GM23338 (cell line): ENCODE data around the gene PPM1L. TPM values are rescaled to one million over a fixed set of nuclear protein-coding genes. Genes with fewer than 3 reads are reported as not detected.

Experiments
- ATAC-seq: fragments of 200-7000 bp; cut with Tn5 transposase; 3 replicates; pipeline ENCODE4 v1.9.1; 2020
- DNase-seq: peaks from one replicate; pipeline ENCODE4 v3.0.0-alpha.2; 2015; ENCODE audit warnings: low spot score
- H2AFZ ChIP-seq: fragments of 200-600 bp; sonication (generic); 2 replicates; pipeline ENCODE4 v1.8.0; 2016; ENCODE audit warnings: antibody characterized with exemption, mild to moderate bottlenecking, moderate library complexity
- H3F3A ChIP-seq: fragments of 200-600 bp; sonication (generic); replicated peaks from 2 replicates; pipeline ENCODE4 v1.8.0; 2017; ENCODE audit warnings: antibody characterized with exemption, mixed run types, low read depth
- H3K27ac ChIP-seq: fragments of 200-600 bp; sonication (generic); 2 replicates; pipeline ENCODE4 v1.6.1; 2016; ENCODE audit warnings: low read depth
- H3K27me3 ChIP-seq: fragments of 200-600 bp; sonication (generic); 2 replicates; pipeline ENCODE4 v1.8.0; 2016; ENCODE audit warnings: mild to moderate bottlenecking, mixed run types, moderate library complexity; ENCODE audit not compliant: insufficient read depth
- H3K36me3 ChIP-seq: fragments of 200-600 bp; sonication (generic); 2 replicates; pipeline ENCODE4 v1.8.0; 2016; ENCODE audit warnings: mild to moderate bottlenecking; ENCODE audit not compliant: insufficient read depth
- H3K4me1 ChIP-seq: fragments of 200-600 bp; sonication (generic); 2 replicates; pipeline ENCODE4 v1.8.0; 2016; ENCODE audit warnings: mild to moderate bottlenecking, moderate library complexity; ENCODE audit not compliant: insufficient read depth
- H3K4me2 ChIP-seq: fragments of 200-600 bp; sonication (generic); 2 replicates; pipeline ENCODE4 v1.7.1; 2017; ENCODE audit warnings: mixed run types
- H3K4me3 ChIP-seq: fragments of 200-600 bp; sonication (generic); 2 replicates; pipeline ENCODE4 v1.6.1; 2016; ENCODE audit warnings: mixed run types
- H3K79me2 ChIP-seq: fragments of 200-600 bp; sonication (generic); replicated peaks from 2 replicates; pipeline ENCODE4 v1.8.0; 2017; ENCODE audit warnings: mild to moderate bottlenecking; ENCODE audit not compliant: insufficient read depth
- H3K9me2 ChIP-seq: fragments of 200-600 bp; sonication (generic); 2 replicates; pipeline ENCODE4 v1.8.0; 2017; ENCODE audit not compliant: insufficient read depth
- H4K20me1 ChIP-seq: fragments of 200-600 bp; sonication (generic); replicated peaks from 2 replicates; pipeline ENCODE4 v1.8.0; 2017; ENCODE audit warnings: mild to moderate bottlenecking; ENCODE audit not compliant: insufficient read depth
- H3K27ac Mint-ChIP-seq: 2 replicates; pipeline ENCODE4 v1.8.0; 2020; ENCODE audit warnings: inconsistent platforms, mild to moderate bottlenecking, moderate library complexity, mixed read lengths
- H3K27me3 Mint-ChIP-seq: 3 replicates; pipeline ENCODE4 v1.8.0; 2022; ENCODE audit warnings: low read depth, mild to moderate bottlenecking, moderate library complexity, mixed read lengths, inconsistent platforms; ENCODE audit not compliant: insufficient read depth, poor library complexity
- H3K36me3 Mint-ChIP-seq: 3 replicates; pipeline ENCODE4 v1.8.0; 2021; ENCODE audit warnings: low read depth, mild to moderate bottlenecking, inconsistent platforms, moderate library complexity, mixed read lengths
- H3K4me1 Mint-ChIP-seq: 3 replicates; pipeline ENCODE4 v1.8.0; 2020; ENCODE audit warnings: mild to moderate bottlenecking, inconsistent platforms, mixed read lengths
- H3K4me3 Mint-ChIP-seq: 3 replicates; pipeline ENCODE4 v1.8.0; 2021; ENCODE audit warnings: moderate library complexity, mild to moderate bottlenecking, inconsistent platforms, mixed read lengths
- H3K9me3 Mint-ChIP-seq: 3 replicates; pipeline ENCODE4 v1.8.0; 2020; ENCODE audit warnings: moderate library complexity, mild to moderate bottlenecking, inconsistent platforms, mixed read lengths
- CREB1 ChIP-seq: fragments of 250-450 bp; sonication (Bioruptor Pico); IDR thresholded peaks from 2 replicates; pipeline ENCODE4 v1.5.0; 2020; ENCODE audit warnings: low read depth, mild to moderate bottlenecking, moderate library complexity
- CTCF ChIP-seq, 2 experiments: fragments of 200-600 bp in 1 of 2; sonication (generic) in 1 of 2; conservative IDR thresholded peaks; 2 replicates each; pipeline versions ENCODE4 v1.5.1 to v1.6.1; 2016 to 2017; ENCODE audit warnings: antibody characterized with exemption in 2 of 2, low read depth in 2 of 2, mild to moderate bottlenecking in 2 of 2, moderate library complexity in 1 of 2
- EZH2 ChIP-seq: fragments of 200-600 bp; sonication (generic); IDR thresholded peaks from one replicate; pipeline ENCODE4 v1.8.0; 2017; ENCODE audit warnings: antibody characterized with exemption, mild to moderate bottlenecking, low read depth; ENCODE audit not compliant: unreplicated experiment
- EZH2phosphoT487 ChIP-seq: fragments of 200-600 bp; sonication (generic); IDR thresholded peaks from one replicate; pipeline ENCODE4 v1.8.1; 2018; ENCODE audit warnings: antibody characterized with exemption; ENCODE audit not compliant: unreplicated experiment
- JUNB ChIP-seq: IDR thresholded peaks from one replicate; pipeline ENCODE4 v1.6.1; 2016; ENCODE audit warnings: antibody characterized with exemption; ENCODE audit not compliant: unreplicated experiment
- NANOG ChIP-seq: IDR thresholded peaks from 2 replicates; pipeline ENCODE4 v1.6.1; 2016; ENCODE audit warnings: antibody characterized with exemption, borderline replicate concordance
- POLR2AphosphoS5 ChIP-seq: IDR thresholded peaks from 2 replicates; pipeline ENCODE4 v1.6.1; 2016; ENCODE audit warnings: antibody characterized with exemption, low read depth
- STAT1 ChIP-seq: IDR thresholded peaks from one replicate; pipeline ENCODE4 v1.6.1; 2016; ENCODE audit warnings: antibody characterized with exemption; ENCODE audit not compliant: unreplicated experiment
- ZNF114 ChIP-seq: fragments of 250-450 bp; sonication (Bioruptor Pico); IDR thresholded peaks from 2 replicates; pipeline ENCODE4 v1.5.0; 2020; ENCODE audit warnings: mild to moderate bottlenecking, moderate library complexity
- ZNF331 ChIP-seq: fragments of 250-450 bp; sonication (Bioruptor Pico); IDR thresholded peaks from 2 replicates; pipeline ENCODE4 v1.5.0; 2020; ENCODE audit warnings: low read depth, mild to moderate bottlenecking, moderate library complexity
- polyA plus RNA-seq: library from polyadenylated mRNA; unstranded; fragments of >200 nt; fragmentation: Nextera tagmentation; extraction: Ambion mirVana; gene quantifications from 2 replicates; pipeline ENCODE4 v1.2.1, GENCODE V29; 2016
- total RNA-seq: library from RNA; depleted of rRNA; stranded (reverse); fragments of >200 nt; shearing (Covaris generic); gene quantifications from 2 replicates; pipeline ENCODE4 v1.2.3, GENCODE V29; 2014
- TF ChIP-seq, protein P1 (sequence below): fragments of 250-450 bp; sonication (Bioruptor Pico); IDR thresholded peaks from 2 replicates; pipeline ENCODE4 v1.5.0; 2020; ENCODE audit warnings: mild to moderate bottlenecking, moderate library complexity
- TF ChIP-seq, protein P2 (sequence below): IDR thresholded peaks from one replicate; pipeline ENCODE4 v1.6.1; 2018; ENCODE audit warnings: antibody characterized with exemption; ENCODE audit not compliant: unreplicated experiment
- TF ChIP-seq, protein P3 (sequence below): IDR thresholded peaks from 2 replicates; pipeline ENCODE4 v1.6.1; 2016; ENCODE audit warnings: antibody characterized with exemption

PPM1L gene
- total and polyA plus RNA-seq, 2 experiments from 2014 or later, result 3.9 to 26.4 TPM

DNA sequence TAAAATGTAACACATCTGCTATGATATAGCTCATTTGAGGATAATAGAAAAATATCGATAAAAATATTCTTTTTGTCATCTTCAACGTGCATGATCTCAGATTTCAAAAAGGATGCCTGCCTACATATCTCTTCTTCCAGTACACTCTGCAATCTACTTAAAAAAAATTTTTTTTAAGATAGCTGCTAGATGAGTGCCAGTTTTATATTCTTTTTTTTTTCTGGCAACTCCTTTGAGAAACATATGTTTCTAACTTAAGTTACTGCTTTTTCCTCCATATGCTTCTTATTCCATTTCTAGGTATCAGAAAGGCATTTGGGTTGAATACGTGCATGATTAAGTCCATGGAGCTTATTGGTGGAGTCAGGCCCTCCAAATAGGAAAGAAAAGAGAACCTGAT, 160.4 kb downstream of the PPM1L start (continued):
- TF ChIP-seq, protein P1, sequence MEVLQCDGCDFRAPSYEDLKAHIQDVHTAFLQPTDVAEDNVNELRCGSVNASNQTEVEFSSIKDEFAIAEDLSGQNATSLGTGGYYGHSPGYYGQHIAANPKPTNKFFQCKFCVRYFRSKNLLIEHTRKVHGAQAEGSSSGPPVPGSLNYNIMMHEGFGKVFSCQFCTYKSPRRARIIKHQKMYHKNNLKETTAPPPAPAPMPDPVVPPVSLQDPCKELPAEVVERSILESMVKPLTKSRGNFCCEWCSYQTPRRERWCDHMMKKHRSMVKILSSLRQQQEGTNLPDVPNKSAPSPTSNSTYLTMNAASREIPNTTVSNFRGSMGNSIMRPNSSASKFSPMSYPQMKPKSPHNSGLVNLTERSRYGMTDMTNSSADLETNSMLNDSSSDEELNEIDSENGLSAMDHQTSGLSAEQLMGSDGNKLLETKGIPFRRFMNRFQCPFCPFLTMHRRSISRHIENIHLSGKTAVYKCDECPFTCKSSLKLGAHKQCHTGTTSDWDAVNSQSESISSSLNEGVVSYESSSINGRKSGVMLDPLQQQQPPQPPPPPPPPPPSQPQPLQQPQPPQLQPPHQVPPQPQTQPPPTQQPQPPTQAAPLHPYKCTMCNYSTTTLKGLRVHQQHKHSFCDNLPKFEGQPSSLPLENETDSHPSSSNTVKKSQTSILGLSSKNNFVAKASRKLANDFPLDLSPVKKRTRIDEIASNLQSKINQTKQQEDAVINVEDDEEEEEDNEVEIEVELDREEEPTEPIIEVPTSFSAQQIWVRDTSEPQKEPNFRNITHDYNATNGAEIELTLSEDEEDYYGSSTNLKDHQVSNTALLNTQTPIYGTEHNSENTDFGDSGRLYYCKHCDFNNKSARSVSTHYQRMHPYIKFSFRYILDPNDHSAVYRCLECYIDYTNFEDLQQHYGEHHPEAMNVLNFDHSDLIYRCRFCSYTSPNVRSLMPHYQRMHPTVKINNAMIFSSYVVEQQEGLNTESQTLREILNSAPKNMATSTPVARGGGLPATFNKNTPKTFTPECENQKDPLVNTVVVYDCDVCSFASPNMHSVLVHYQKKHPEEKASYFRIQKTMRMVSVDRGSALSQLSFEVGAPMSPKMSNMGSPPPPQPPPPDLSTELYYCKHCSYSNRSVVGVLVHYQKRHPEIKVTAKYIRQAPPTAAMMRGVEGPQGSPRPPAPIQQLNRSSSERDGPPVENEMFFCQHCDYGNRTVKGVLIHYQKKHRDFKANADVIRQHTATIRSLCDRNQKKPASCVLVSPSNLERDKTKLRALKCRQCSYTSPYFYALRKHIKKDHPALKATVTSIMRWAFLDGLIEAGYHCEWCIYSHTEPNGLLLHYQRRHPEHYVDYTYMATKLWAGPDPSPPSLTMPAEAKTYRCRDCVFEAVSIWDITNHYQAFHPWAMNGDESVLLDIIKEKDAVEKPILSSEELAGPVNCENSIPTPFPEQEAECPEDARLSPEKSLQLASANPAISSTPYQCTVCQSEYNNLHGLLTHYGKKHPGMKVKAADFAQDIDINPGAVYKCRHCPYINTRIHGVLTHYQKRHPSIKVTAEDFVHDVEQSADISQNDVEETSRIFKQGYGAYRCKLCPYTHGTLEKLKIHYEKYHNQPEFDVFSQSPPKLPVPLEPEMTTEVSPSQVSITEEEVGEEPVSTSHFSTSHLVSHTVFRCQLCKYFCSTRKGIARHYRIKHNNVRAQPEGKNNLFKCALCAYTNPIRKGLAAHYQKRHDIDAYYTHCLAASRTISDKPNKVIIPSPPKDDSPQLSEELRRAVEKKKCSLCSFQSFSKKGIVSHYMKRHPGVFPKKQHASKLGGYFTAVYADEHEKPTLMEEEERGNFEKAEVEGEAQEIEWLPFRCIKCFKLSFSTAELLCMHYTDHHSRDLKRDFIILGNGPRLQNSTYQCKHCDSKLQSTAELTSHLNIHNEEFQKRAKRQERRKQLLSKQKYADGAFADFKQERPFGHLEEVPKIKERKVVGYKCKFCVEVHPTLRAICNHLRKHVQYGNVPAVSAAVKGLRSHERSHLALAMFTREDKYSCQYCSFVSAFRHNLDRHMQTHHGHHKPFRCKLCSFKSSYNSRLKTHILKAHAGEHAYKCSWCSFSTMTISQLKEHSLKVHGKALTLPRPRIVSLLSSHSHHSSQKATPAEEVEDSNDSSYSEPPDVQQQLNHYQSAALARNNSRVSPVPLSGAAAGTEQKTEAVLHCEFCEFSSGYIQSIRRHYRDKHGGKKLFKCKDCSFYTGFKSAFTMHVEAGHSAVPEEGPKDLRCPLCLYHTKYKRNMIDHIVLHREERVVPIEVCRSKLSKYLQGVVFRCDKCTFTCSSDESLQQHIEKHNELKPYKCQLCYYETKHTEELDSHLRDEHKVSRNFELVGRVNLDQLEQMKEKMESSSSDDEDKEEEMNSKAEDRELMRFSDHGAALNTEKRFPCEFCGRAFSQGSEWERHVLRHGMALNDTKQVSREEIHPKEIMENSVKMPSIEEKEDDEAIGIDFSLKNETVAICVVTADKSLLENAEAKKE (CRISPR knock-in tag), result no peak
- TF ChIP-seq CREB1 (CRISPR knock-in tag) (no peak), POLR2AphosphoS5 (no peak), JUNB (no peak), NANOG (no peak)
- TF ChIP-seq, protein P2, sequence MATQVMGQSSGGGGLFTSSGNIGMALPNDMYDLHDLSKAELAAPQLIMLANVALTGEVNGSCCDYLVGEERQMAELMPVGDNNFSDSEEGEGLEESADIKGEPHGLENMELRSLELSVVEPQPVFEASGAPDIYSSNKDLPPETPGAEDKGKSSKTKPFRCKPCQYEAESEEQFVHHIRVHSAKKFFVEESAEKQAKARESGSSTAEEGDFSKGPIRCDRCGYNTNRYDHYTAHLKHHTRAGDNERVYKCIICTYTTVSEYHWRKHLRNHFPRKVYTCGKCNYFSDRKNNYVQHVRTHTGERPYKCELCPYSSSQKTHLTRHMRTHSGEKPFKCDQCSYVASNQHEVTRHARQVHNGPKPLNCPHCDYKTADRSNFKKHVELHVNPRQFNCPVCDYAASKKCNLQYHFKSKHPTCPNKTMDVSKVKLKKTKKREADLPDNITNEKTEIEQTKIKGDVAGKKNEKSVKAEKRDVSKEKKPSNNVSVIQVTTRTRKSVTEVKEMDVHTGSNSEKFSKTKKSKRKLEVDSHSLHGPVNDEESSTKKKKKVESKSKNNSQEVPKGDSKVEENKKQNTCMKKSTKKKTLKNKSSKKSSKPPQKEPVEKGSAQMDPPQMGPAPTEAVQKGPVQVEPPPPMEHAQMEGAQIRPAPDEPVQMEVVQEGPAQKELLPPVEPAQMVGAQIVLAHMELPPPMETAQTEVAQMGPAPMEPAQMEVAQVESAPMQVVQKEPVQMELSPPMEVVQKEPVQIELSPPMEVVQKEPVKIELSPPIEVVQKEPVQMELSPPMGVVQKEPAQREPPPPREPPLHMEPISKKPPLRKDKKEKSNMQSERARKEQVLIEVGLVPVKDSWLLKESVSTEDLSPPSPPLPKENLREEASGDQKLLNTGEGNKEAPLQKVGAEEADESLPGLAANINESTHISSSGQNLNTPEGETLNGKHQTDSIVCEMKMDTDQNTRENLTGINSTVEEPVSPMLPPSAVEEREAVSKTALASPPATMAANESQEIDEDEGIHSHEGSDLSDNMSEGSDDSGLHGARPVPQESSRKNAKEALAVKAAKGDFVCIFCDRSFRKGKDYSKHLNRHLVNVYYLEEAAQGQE, result no peak

- H3F3A ChIP-seq, result no peaks in the 10 kb centered on the region
- H4K20me1 ChIP-seq, result 0 out of 2 replicates have a peak, but pooled peaks cover 2% of the 10 kb centered on the region
- no peak for DNase-seq
- H3K27ac ChIP-seq, result no peak overlapping the region
- peak; percentile 46; the same call in 2 of the 3 replicates for ATAC-seq
- H3K36me3 Mint-ChIP-seq, result no peaks in the 10 kb centered on the region
- H2AFZ ChIP-seq, result no peak overlapping the region
- no peaks in the 10 kb centered on the region for H3K9me2 ChIP-seq
- H3K4me3 Mint-ChIP-seq, result no peak overlapping the region
- H3K4me1 ChIP-seq, result no peaks in the 10 kb centered on the region
- H3K4me1 Mint-ChIP-seq, result peaks cover 9% of the 10 kb centered on the region; the same call in 2 of the 3 replicates
- H3K27me3 ChIP-seq, result no peaks in the 10 kb centered on the region
- H3K9me3 Mint-ChIP-seq, result no peaks in the 10 kb centered on the region
- no peaks in the 10 kb centered on the region for H3K79me2 ChIP-seq
- peaks cover 3% of the 10 kb centered on the region for H3K27me3 Mint-ChIP-seq
- H3K4me2 ChIP-seq, result no peak overlapping the region
- no peak overlapping the region for H3K4me3 ChIP-seq
- H3K27ac Mint-ChIP-seq, result peak overlapping the region; percentile 31; the same call in 1 of the 2 replicates
- no peaks in the 10 kb centered on the region for H3K36me3 ChIP-seq
- TF ChIP-seq EZH2, result no peak
- no peak for TF ChIP-seq STAT1
- no peak for TF ChIP-seq ZNF114
- no peak for TF ChIP-seq POLR2AphosphoS5
- no peak for TF ChIP-seq NANOG
- TF ChIP-seq, protein P3, sequence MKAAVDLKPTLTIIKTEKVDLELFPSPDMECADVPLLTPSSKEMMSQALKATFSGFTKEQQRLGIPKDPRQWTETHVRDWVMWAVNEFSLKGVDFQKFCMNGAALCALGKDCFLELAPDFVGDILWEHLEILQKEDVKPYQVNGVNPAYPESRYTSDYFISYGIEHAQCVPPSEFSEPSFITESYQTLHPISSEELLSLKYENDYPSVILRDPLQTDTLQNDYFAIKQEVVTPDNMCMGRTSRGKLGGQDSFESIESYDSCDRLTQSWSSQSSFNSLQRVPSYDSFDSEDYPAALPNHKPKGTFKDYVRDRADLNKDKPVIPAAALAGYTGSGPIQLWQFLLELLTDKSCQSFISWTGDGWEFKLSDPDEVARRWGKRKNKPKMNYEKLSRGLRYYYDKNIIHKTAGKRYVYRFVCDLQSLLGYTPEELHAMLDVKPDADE, result no peak
- no peak for TF ChIP-seq EZH2phosphoT487
- no peak for TF ChIP-seq ZNF331 (CRISPR knock-in tag)
- TF ChIP-seq CREB1 (CRISPR knock-in tag), result no peak
- TF ChIP-seq JUNB, result no peak
- no peak for TF ChIP-seq CTCF (conservative IDR thresholded peaks at IDR 0.05; ENCODE audit: low read depth in 2 of 2)
Observed at GRCh38 chr3:160919942-160920341, 163.9 kb downstream of the PPM1L start.
